SK-N-SH treated with all-trans-retinoic acid at 6 μM for 48 hours (cell line): ENCODE results near the gene PRDM11.

Experiments used
- ARNTL ChIP-seq: fragments of 450-650 bp; formaldehyde crosslinking; IDR thresholded peaks from 2 replicates; pipeline ENCODE4 v1.5.0; 2020; ENCODE audit warnings: low read depth, mild to moderate bottlenecking, moderate library complexity, borderline replicate concordance
- CSDC2 ChIP-seq: fragments of 250-450 bp; sonication (Bioruptor Pico); IDR thresholded peaks from 2 replicates; pipeline ENCODE4 v1.5.0; 2020; ENCODE audit warnings: mild to moderate bottlenecking, moderate library complexity
- GLIS3 ChIP-seq: fragments of 250-450 bp; sonication (Bioruptor Pico); IDR thresholded peaks from 2 replicates; pipeline ENCODE4 v1.5.0; 2020; ENCODE audit warnings: mild to moderate bottlenecking, moderate library complexity
- ISL1 ChIP-seq: fragments of 250-450 bp; sonication (Bioruptor Pico); IDR thresholded peaks from 2 replicates; pipeline ENCODE4 v2.1.2; 2022; ENCODE audit warnings: mild to moderate bottlenecking, moderate library complexity
- OSR1 ChIP-seq: fragments of 250-450 bp; sonication (Bioruptor Pico); IDR thresholded peaks from 2 replicates; pipeline ENCODE4 v1.8.0; 2022; ENCODE audit warnings: moderate library complexity, mild to moderate bottlenecking, inconsistent platforms
- RARB ChIP-seq: fragments of 250-450 bp; sonication (Bioruptor Pico); IDR thresholded peaks from 2 replicates; pipeline ENCODE4 v1.8.0; 2021; ENCODE audit warnings: mild to moderate bottlenecking, moderate library complexity
- SNAI2 ChIP-seq: fragments of 250-450 bp; sonication (Bioruptor Pico); IDR thresholded peaks from 2 replicates; pipeline ENCODE4 v1.5.0; 2020; ENCODE audit warnings: mild to moderate bottlenecking, moderate library complexity
- ZFP3 ChIP-seq: fragments of 250-450 bp; sonication (Bioruptor Pico); IDR thresholded peaks from 2 replicates; pipeline ENCODE4 v1.5.0; 2020; ENCODE audit warnings: mild to moderate bottlenecking, moderate library complexity
- ZNF8 ChIP-seq: fragments of 450-650 bp; formaldehyde crosslinking; IDR thresholded peaks from 2 replicates; pipeline ENCODE4 v1.5.0; 2020; ENCODE audit warnings: mild to moderate bottlenecking, moderate library complexity
- TF ChIP-seq, protein P1 (sequence below): fragments of 250-450 bp; sonication (Bioruptor Pico); IDR thresholded peaks from 2 replicates; pipeline ENCODE4 v1.5.1; 2021; ENCODE audit warnings: mild to moderate bottlenecking, moderate library complexity
- TF ChIP-seq, protein P2 (sequence below): fragments of 250-450 bp; sonication (Bioruptor Pico); IDR thresholded peaks from 2 replicates; pipeline ENCODE4 v1.5.0; 2020; ENCODE audit warnings: mild to moderate bottlenecking, moderate library complexity

DNA sequence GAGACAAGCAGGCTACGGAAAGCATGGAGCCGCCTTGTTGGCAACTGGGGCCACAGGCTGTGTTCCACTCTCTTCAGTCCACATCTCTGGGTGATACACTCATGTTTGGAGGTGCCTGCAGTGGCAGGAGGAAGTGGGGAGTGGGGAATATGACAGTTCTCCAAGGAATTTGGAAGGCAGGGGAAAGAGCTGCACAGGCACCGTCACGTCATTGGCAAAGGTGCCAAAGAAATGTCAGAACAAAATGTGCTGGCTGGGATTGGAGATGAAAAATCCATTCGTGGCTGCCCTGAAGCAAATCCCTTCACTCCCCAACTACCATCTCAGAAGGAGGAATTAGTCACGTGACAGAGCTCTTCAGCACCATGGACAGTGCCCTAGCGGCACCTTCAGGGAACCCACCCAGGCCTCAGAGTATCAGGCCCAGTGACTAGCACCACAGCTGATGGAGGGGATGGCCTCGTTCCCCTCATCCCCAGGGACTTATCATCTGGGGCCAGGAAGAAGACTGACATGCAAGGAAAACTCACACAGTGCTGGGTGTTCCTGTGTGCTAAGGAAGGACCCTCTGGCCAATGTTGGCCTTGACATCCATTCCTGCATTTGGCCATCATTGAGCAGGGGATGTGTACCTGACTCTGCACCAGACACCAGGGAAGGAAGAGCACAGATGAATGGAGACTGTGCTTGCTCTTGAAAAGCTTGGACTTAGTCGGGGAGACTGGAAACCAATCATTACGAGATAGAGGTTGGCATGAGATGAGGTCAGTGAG is 48.5 kb upstream of the PRDM11 start:
- TF ChIP-seq, protein P1, sequence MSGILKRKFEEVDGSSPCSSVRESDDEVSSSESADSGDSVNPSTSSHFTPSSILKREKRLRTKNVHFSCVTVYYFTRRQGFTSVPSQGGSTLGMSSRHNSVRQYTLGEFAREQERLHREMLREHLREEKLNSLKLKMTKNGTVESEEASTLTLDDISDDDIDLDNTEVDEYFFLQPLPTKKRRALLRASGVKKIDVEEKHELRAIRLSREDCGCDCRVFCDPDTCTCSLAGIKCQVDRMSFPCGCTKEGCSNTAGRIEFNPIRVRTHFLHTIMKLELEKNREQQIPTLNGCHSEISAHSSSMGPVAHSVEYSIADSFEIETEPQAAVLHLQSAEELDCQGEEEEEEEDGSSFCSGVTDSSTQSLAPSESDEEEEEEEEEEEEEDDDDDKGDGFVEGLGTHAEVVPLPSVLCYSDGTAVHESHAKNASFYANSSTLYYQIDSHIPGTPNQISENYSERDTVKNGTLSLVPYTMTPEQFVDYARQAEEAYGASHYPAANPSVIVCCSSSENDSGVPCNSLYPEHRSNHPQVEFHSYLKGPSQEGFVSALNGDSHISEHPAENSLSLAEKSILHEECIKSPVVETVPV, result no peak
- TF ChIP-seq ARNTL (CRISPR knock-in tag), result no peak
- TF ChIP-seq ZFP3, result no peak
- TF ChIP-seq CSDC2 (CRISPR knock-in tag), result no peak
- TF ChIP-seq ZNF8 (CRISPR knock-in tag), result no peak
- TF ChIP-seq, protein P2, sequence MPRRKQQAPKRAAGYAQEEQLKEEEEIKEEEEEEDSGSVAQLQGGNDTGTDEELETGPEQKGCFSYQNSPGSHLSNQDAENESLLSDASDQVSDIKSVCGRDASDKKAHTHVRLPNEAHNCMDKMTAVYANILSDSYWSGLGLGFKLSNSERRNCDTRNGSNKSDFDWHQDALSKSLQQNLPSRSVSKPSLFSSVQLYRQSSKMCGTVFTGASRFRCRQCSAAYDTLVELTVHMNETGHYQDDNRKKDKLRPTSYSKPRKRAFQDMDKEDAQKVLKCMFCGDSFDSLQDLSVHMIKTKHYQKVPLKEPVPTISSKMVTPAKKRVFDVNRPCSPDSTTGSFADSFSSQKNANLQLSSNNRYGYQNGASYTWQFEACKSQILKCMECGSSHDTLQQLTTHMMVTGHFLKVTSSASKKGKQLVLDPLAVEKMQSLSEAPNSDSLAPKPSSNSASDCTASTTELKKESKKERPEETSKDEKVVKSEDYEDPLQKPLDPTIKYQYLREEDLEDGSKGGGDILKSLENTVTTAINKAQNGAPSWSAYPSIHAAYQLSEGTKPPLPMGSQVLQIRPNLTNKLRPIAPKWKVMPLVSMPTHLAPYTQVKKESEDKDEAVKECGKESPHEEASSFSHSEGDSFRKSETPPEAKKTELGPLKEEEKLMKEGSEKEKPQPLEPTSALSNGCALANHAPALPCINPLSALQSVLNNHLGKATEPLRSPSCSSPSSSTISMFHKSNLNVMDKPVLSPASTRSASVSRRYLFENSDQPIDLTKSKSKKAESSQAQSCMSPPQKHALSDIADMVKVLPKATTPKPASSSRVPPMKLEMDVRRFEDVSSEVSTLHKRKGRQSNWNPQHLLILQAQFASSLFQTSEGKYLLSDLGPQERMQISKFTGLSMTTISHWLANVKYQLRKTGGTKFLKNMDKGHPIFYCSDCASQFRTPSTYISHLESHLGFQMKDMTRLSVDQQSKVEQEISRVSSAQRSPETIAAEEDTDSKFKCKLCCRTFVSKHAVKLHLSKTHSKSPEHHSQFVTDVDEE (CRISPR knock-in tag), result no peak
- no peak for TF ChIP-seq ISL1 (CRISPR knock-in tag)
- no peak for TF ChIP-seq OSR1 (CRISPR knock-in tag)
- no peak for TF ChIP-seq SNAI2 (CRISPR knock-in tag)
- TF ChIP-seq RARB, result no peak
- no peak for TF ChIP-seq GLIS3
